Measurements from ENCODE around the gene FOXK1. TPM values are rescaled to one million over a fixed set of nuclear protein-coding genes. Genes with fewer than 3 reads are reported as not detected.
A peak's percentile ranks its signal among the peaks of the same experiment; 100 is the strongest.

Gene FOXK1
- total and polyA plus RNA-seq, 2 of the 13 experiments (the other 11 are each of a cell fraction or from before 2014, with no cell fraction given) = 4.6 to 8.8 TPM

DNA sequence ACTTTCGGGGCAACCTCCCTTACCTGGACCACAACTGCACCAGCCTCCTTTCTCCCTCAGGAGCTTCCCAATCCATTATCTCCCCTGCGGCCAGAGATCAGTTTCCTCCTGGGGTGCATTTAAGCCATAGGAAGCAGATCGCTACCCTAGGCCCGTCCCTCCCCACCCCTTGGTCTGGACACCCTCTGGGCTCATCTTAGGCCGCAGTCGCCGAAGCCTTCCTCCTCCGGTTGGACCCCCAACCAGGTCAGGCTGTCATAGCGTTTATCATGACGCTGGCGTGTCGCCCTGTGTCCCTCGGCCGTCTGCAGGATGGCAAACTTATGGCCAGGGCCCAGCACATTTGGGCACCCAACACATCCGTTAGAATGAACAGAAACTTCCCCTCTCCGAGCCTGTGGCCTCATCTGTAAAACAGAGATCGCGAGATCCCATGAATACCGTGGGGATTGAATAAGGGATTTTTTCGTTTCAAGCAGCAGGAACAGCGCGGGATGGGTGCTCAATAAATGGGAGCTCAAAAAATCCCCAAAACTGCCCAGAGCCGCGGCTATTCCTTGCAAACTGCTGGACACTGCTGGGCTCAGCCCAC, 92.7 kb downstream of the FOXK1 start:
- ChIA-PET POLR2A (interaction anchor here (0.6 to 2.4 kb wide), 17 partner anchors 10 to 270 kb away, joined by 3 to 17 read pairs (median 5); partner anchors contain the start of genes RADIL and RBAK), CTCF (ENCODE audit: low intra/inter-chr PET ratio, low total read pairs) (no interaction called here)
- Histone ChIP-seq H3K9ac (ENCODE audit: insufficient read depth, low read depth, low read length) (peak overlapping the region; percentile 91), H3K4me2 (ENCODE audit: low read depth, low read length) (peak overlapping the region; percentile 96), H3K27me3 (ENCODE audit: control insufficient read depth in 1 of 2, insufficient read depth in 2 of 2, low read length in 2 of 2) (no peaks in the 10 kb centered on the region; a peak in 1 of 5 replicates), H3K9me3 (ENCODE audit: low read length) (no peaks in the 10 kb centered on the region), H4K20me1 (ENCODE audit: insufficient read depth, low read length) (no peaks in the 10 kb centered on the region), H3K4me1 (ENCODE audit: insufficient read depth, low read length) (peaks cover 39% of the 10 kb centered on the region), H3K4me3 (replicated peaks in 1 of 3; ENCODE audit: insufficient read depth in 1 of 3, low read depth in 2 of 3, low read length in 3 of 3) (peak overlapping the region; percentile 96 to 98 (median 97)), H2AFZ (ENCODE audit: low read length) (no peak overlapping the region), H3K36me3 (replicated peaks in 1 of 2; ENCODE audit: control insufficient read depth in 1 of 2, insufficient read depth in 2 of 2, low read length in 2 of 2) (0 out of 5 replicates have a peak, but pooled peaks cover 0 to under 1% of the 10 kb centered on the region in 2 experiments), H3K79me2 (ENCODE audit: insufficient read depth, low read length) (peaks cover 27% of the 10 kb centered on the region), H3K27ac (ENCODE audit: extremely low read length, insufficient read depth, low read length) (peak overlapping the region; percentile 94)
- 4% methylated on average over 22 of the region's 24 CpGs for WGBS (ENCODE audit: low lambda C conversion rate)
- intact Hi-C loops (cut with micrococcal nuclease; ENCODE audit: unreplicated experiment) = no loop called here
- in situ Hi-C loops (cut with HindIII; ENCODE audit: extremely low pct_ligation_motif_present, low pct_unique_long_range_greater_than_20kb) = loop anchor here (25.0 kb wide), 1 partner anchor 162 kb away; no protein-coding TSS in a partner anchor
- FAIRE-seq (no peak), ATAC-seq (peak; percentile 56), DNase-seq (ENCODE audit: low spot score) (peak; percentile 48)
- TF ChIP-seq ZNF747 (CRISPR knock-in tag; IDR thresholded peaks at IDR 0.05; ENCODE audit: borderline replicate concordance) = 0 out of 2 replicates have a peak, but pooled peaks have one; percentile 6
- peak; percentile 41; the same call in 1 of the 2 replicates for TF ChIP-seq ZC3H4 (CRISPR knock-in tag; IDR thresholded peaks at IDR 0.05; ENCODE audit: borderline replicate concordance)
- no peak for TF ChIP-seq ZNF460 (CRISPR knock-in tag; IDR thresholded peaks at IDR 0.05; ENCODE audit: borderline replicate concordance)
- 0 out of 2 replicates have a peak, but pooled peaks have one; percentile 25 for TF ChIP-seq ZNF431 (CRISPR knock-in tag; IDR thresholded peaks at IDR 0.05; ENCODE audit: borderline replicate concordance, low read depth)
- TF ChIP-seq SALL2 (CRISPR knock-in tag; IDR thresholded peaks at IDR 0.05) = 0 out of 2 replicates have a peak, but pooled peaks have one; percentile 4
- TF ChIP-seq ZFX (CRISPR knock-in tag; IDR thresholded peaks at IDR 0.05; ENCODE audit: low read depth) = peak; percentile 62
- TF ChIP-seq ZNF441 (CRISPR knock-in tag; IDR thresholded peaks at IDR 0.05; ENCODE audit: borderline replicate concordance) = 0 out of 2 replicates have a peak, but pooled peaks have one; percentile 46
- peak; percentile 48; the same call in 1 of the 2 replicates for TF ChIP-seq ZNF572 (CRISPR knock-in tag; IDR thresholded peaks at IDR 0.05)
- no peak for TF ChIP-seq FIP1L1 (IDR thresholded peaks at IDR 0.05; ENCODE audit: borderline replicate concordance, insufficient read depth, low read depth, low read length)
- TF ChIP-seq TMF1 (CRISPR knock-in tag; IDR thresholded peaks at IDR 0.05; ENCODE audit: low read depth) = no peak
- TF ChIP-seq, protein P1, sequence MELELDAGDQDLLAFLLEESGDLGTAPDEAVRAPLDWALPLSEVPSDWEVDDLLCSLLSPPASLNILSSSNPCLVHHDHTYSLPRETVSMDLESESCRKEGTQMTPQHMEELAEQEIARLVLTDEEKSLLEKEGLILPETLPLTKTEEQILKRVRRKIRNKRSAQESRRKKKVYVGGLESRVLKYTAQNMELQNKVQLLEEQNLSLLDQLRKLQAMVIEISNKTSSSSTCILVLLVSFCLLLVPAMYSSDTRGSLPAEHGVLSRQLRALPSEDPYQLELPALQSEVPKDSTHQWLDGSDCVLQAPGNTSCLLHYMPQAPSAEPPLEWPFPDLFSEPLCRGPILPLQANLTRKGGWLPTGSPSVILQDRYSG (CRISPR knock-in tag; IDR thresholded peaks at IDR 0.05) = peak; percentile 72; the same call in 1 of the 2 replicates
- no peak for TF ChIP-seq RBM22 (optimal IDR thresholded peaks at IDR 0.05; ENCODE audit: low read length)
- TF ChIP-seq ZNF543 (CRISPR knock-in tag; IDR thresholded peaks at IDR 0.05) = 0 out of 2 replicates have a peak, but pooled peaks have one; percentile 6
- TF ChIP-seq SMAD1 (CRISPR knock-in tag; IDR thresholded peaks at IDR 0.05; ENCODE audit: borderline replicate concordance, low read depth) = 0 out of 2 replicates have a peak, but pooled peaks have one; percentile 7
- TF ChIP-seq, protein P2, sequence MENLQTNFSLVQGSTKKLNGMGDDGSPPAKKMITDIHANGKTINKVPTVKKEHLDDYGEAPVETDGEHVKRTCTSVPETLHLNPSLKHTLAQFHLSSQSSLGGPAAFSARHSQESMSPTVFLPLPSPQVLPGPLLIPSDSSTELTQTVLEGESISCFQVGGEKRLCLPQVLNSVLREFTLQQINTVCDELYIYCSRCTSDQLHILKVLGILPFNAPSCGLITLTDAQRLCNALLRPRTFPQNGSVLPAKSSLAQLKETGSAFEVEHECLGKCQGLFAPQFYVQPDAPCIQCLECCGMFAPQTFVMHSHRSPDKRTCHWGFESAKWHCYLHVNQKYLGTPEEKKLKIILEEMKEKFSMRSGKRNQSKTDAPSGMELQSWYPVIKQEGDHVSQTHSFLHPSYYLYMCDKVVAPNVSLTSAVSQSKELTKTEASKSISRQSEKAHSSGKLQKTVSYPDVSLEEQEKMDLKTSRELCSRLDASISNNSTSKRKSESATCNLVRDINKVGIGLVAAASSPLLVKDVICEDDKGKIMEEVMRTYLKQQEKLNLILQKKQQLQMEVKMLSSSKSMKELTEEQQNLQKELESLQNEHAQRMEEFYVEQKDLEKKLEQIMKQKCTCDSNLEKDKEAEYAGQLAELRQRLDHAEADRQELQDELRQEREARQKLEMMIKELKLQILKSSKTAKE (CRISPR knock-in tag; IDR thresholded peaks at IDR 0.05; ENCODE audit: borderline replicate concordance) = no peak
- peak; percentile 87 for TF ChIP-seq CHD2 (IDR thresholded peaks at IDR 0.05; ENCODE audit: low read depth, low read length)
- 0 out of 2 replicates have a peak, but pooled peaks have one; percentile 47 for TF ChIP-seq ZNF75D (CRISPR knock-in tag; IDR thresholded peaks at IDR 0.05; ENCODE audit: borderline replicate concordance)
- 0 out of 2 replicates have a peak, but pooled peaks have one; percentile 9 for TF ChIP-seq NKX3-1 (CRISPR knock-in tag; IDR thresholded peaks at IDR 0.05)
- BruUV-seq (replicated peaks) = TSS peak; percentile 98

All from HepG2 (cell line).